KBM-7 (cell line): ENCODE results near the gene IL19.
"Not testable (repeated sequence)": the region's sequence is repeated elsewhere in the genome, so short reads cannot be mapped to it uniquely, and the experiment has no call there.

Experiments used
- DNase-seq: peaks from one replicate; pipeline ENCODE4 v3.0.0-alpha.2; 2015
- in situ Hi-C: fragments of 300-500 bp; cut with MboI; formaldehyde crosslinking; loops from 2 replicates; pipeline ENCODE4 v1.14.3; 2020; ENCODE audit warnings: low sequenced_read_pairs, low pct_unique_long_range_greater_than_20kb, mixed read lengths

The IL19 gene

GRCh38 chr1:206841609-206842323, 71.2 kb downstream of the IL19 start:
- no peak for DNase-seq
- in situ Hi-C loops, result no loop called here

- in situ Hi-C loops, result no loop called here
Measured at GRCh38 chr1:206842854-206843253, 72.3 kb downstream of the IL19 start.

GRCh38 chr1:206843626-206844025, 73.1 kb downstream of the IL19 start:
- no peak for DNase-seq
- in situ Hi-C loops, result no loop called here

More at GRCh38 chr1:206842854-206843253, 72.3 kb downstream of the IL19 start:
- DNase-seq, result no peak

GRCh38 chr1:206846487-206846886, 75.9 kb downstream of the IL19 start:
- in situ Hi-C loops, result no loop called here
- no peak for DNase-seq

- in situ Hi-C loops, result no loop called here
- DNase-seq, result no peak
Measured at GRCh38 chr1:206847337-206847834, 76.8 kb downstream of the IL19 start.

- in situ Hi-C loops, result no loop called here
- DNase-seq, result no peak
Measured at GRCh38 chr1:206847946-206848345, 77.4 kb downstream of the IL19 start.

- in situ Hi-C loops, result no loop called here
- DNase-seq, result no peak
Measured at GRCh38 chr1:206850401-206850800, 79.8 kb downstream of the IL19 start.

- in situ Hi-C loops, result no loop called here
- DNase-seq, result no peak
Measured at GRCh38 chr1:206851341-206852010, 80.9 kb downstream of the IL19 start.

- DNase-seq, in situ Hi-C loops: not testable (repeated sequence)
Measured at GRCh38 chr1:206852662-206853061, 82.1 kb downstream of the IL19 start.

GRCh38 chr1:206853696-206854095, 83.1 kb downstream of the IL19 start:
- DNase-seq, in situ Hi-C loops: not testable (repeated sequence)

- DNase-seq, result no peak
- in situ Hi-C loops, result no loop called here
Measured at GRCh38 chr1:206854401-206855129, 84.0 kb downstream of the IL19 start.

GRCh38 chr1:206855859-206856258, 85.3 kb downstream of the IL19 start:
- in situ Hi-C loops, result no loop called here
- no peak for DNase-seq

GRCh38 chr1:206856674-206857464, 86.3 kb downstream of the IL19 start:
- in situ Hi-C loops, result no loop called here
- DNase-seq, result no peak

- no peak for DNase-seq
- in situ Hi-C loops, result no loop called here
Measured at GRCh38 chr1:206859082-206859521, 88.5 kb downstream of the IL19 start.

GRCh38 chr1:206860165-206860564, 89.6 kb downstream of the IL19 start:
- no peak for DNase-seq
- in situ Hi-C loops, result no loop called here

GRCh38 chr1:206863266-206863665, 92.7 kb downstream of the IL19 start:
- no peak for DNase-seq
- in situ Hi-C loops, result no loop called here

- peak; percentile 56 for DNase-seq
- in situ Hi-C loops, result no loop called here
Measured at GRCh38 chr1:206864939-206865671, 94.5 kb downstream of the IL19 start, which contains the start of gene IL20. Gene IL20 (plus strand): TSS chr1:206865623. CDS start chr1:206865853, 230 bp downstream.

- no peak for DNase-seq
- in situ Hi-C loops, result no loop called here
Measured at GRCh38 chr1:206866062-206866461, 95.5 kb downstream of the IL19 start.
